ENCODE measurements around the gene BAHCC1.

- no peak for TF ChIP-seq CTCF (tag by site-specific recombination; IDR thresholded peaks at IDR 0.05)
- no peak for TF ChIP-seq HOXA7 (CRISPR knock-in tag; IDR thresholded peaks at IDR 0.05; ENCODE audit: borderline replicate concordance)
Measured at GRCh38 chr17:81481073-81481799, 86.0 kb downstream of the BAHCC1 start.

All from HEK293 (cell line).